ENCODE results near the gene TP73. TPM values are rescaled to one million over a fixed set of nuclear protein-coding genes. Genes with fewer than 3 reads are reported as not detected.
"Not testable (repeated sequence)": the region's sequence is repeated elsewhere in the genome, so short reads cannot be mapped to it uniquely, and the experiment has no call there.

TP73 gene
- total RNA-seq, 2 donors from 2014 or later = 0.31 TPM; not detected in 1

DNA sequence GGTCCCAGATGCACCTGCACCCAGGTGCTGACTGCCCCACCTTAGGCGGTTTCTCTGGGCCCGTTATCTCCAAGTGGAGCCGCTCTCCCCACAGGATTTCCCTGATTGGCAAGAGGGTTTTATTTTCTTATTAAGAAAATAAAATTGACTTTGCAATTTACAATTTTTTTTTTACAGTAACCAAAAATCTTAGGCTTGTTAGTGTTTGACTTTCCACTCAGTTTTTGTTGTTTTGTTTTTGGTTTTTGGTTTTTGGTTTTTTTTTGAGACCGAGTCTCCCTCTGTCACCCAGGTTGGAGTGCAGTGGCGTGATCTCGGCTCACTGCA lies 95.2 kb downstream of the TP73 start:
- DNase-seq (no peak), ATAC-seq (no peak)
- H3K27me3 Mint-ChIP-seq = no peaks in the 10 kb centered on the region
- peaks cover 17% of the 10 kb centered on the region for H3K4me1 Mint-ChIP-seq
- peak overlapping the region; percentile 88 for H3K4me3 Mint-ChIP-seq
- H3K27ac Mint-ChIP-seq = peak overlapping the region; percentile 71
- no peaks in the 10 kb centered on the region for H3K36me3 Mint-ChIP-seq (ENCODE audit: low read depth)
- no peaks in the 10 kb centered on the region for H3K9me3 ChIP-seq (ENCODE audit: control insufficient read depth, low read length, poor library complexity, severe bottlenecking)

DNA sequence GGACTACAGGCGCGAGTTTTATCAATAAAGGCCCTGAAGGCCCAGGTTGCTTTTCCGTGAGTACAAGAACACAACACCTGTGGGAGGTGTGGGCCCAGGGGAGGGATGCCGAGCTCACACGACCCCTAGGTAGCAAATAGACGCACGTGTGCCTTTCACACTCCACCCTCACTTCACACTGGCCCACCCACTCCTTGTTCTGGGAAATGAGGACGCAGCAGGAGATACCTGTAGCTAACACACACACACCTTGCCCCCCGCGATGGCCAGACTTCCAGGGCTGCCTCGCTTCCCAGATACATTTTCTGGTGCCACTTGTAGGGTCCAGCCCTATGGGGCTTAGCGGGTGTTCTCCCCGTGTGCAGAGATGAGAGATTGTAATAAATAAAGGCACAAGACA lies 95.6 kb downstream of the TP73 start:
- Mint-ChIP-seq H3K36me3 (ENCODE audit: low read depth) (no peaks in the 10 kb centered on the region), H3K4me3 (peak overlapping the region; percentile 88), H3K4me1 (peaks cover 17% of the 10 kb centered on the region), H3K27ac (peak overlapping the region; percentile 71), H3K27me3 (no peaks in the 10 kb centered on the region)
- ATAC-seq (no peak), DNase-seq (no peak)
- no peaks in the 10 kb centered on the region for H3K9me3 ChIP-seq (ENCODE audit: control insufficient read depth, low read length, poor library complexity, severe bottlenecking)

DNA sequence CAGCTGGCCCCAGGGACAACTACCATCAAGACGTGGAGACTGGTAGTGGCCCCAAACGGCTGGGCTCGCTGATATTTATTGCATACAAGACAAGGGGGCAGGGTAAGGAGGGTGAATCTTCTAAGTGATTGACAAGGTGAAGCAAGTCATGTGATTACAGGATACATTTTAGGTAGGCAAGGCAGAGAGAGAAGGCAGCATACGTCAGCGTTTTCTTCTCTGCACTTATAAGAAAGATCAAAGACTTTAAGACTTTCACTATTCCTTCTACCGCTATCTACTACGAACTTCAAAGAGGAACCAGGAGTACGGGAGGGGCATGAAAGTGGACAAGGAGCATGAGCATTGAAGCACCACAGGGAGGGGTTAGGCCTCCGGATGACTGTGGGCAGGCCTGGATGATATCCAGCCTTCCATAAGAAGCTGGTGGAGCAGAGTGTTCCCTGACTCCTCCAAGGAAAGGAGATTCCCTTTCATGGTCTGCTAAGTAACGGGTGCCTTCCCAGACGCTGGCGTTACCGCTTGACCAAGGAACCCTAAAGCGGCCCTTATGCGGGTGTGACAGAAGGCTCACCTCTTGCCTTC lies 96.1 kb downstream of the TP73 start:
- not testable (repeated sequence) for ATAC-seq; H3K36me3 Mint-ChIP-seq (ENCODE audit: low read depth); DNase-seq; H3K9me3 ChIP-seq (ENCODE audit: control insufficient read depth, low read length, poor library complexity, severe bottlenecking); H3K27me3 Mint-ChIP-seq
- peak overlapping the region; percentile 88 for H3K4me3 Mint-ChIP-seq
- peak overlapping the region; percentile 71 for H3K27ac Mint-ChIP-seq
- peaks cover 12% of the 10 kb centered on the region for H3K4me1 Mint-ChIP-seq

DNA sequence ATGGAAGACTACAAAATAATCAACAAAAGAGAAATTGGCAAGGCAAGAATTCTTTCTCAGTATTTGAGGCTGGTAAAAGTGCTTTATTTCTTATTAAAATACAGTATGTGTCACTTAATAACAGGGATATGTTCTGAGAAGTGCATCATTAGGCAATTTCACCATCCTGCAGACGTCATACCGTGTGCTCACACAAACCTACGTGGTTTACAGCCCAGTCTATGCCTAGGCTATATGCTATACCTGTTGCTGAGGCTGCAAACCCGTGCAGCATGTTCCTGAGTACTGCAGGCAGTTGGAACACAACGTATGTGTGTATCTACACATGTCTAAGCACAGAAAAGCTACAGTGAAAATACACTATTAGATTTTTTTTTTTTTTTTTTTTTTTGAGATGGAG lies 97.2 kb downstream of the TP73 start:
- Mint-ChIP-seq H3K36me3 (ENCODE audit: low read depth) (no peaks in the 10 kb centered on the region), H3K27me3 (no peaks in the 10 kb centered on the region), H3K27ac (no peak overlapping the region), H3K4me3 (no peak overlapping the region), H3K4me1 (peaks cover 11% of the 10 kb centered on the region)
- no peaks in the 10 kb centered on the region for H3K9me3 ChIP-seq (ENCODE audit: control insufficient read depth, low read length, poor library complexity, severe bottlenecking)
- DNase-seq (no peak), ATAC-seq (no peak)

DNA sequence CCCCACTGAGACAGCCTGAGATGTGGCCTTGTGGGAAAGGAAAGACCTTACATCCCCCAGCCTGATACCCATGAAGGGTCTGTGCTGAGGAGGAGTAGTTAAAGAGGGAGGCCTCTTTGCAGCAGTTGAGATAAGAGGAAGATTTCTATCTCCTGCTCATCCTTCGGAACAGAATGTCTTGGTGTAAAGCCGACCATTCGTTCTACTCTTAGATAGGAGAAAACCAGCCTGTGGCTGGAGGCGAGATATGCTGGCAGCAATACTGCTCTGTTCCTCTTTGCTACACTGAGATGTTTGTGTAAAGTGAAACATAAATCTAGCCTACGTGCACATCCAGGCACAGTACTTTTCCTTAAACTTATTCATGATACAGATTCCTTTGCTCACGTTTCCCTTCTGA lies 98.4 kb downstream of the TP73 start:
- ATAC-seq = no peak
- no peaks in the 10 kb centered on the region for H3K9me3 ChIP-seq (ENCODE audit: control insufficient read depth, low read length, poor library complexity, severe bottlenecking)
- Mint-ChIP-seq H3K4me1 (peaks cover 8% of the 10 kb centered on the region), H3K27me3 (peaks cover 4% of the 10 kb centered on the region), H3K4me3 (no peak overlapping the region), H3K36me3 (ENCODE audit: low read depth) (no peaks in the 10 kb centered on the region), H3K27ac (no peak overlapping the region)
- DNase-seq = no peak

DNA sequence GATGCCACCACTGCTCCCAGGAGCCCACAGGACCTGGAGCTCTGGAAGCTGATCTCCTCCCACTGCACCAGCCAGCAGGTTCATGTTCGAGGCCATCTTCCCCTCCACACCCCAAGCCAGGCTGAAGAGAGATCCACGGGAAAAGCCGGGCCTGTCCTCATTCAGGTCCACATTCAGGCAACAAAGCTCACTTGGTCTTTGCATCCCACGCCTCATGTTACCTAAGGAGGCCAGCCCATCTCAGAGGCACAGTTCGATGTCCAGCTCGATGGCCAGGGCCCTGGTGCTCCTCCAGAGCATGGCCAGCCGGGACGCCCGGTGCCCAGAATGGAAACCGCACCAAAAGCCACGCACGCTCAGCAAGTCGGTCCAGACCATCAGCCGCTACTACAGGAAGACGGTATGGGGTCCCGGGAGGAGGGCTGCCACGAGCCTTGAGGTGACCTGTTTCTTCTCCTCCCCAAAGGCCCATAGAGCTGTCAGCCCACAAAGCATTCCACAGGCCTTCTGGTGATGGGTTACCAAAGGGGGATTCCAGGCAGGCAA lies 100.2 kb downstream of the TP73 start, which contains the start of gene CCDC27:
TSS of gene CCDC27 (plus strand) at position 51 of the 546 bp plus-strand sequence. CDS start at position 83, 32 bp downstream.
- DNase-seq (no peak), ATAC-seq (no peak)
- H3K4me1 Mint-ChIP-seq = peaks cover 7% of the 10 kb centered on the region
- H3K27ac Mint-ChIP-seq = no peak within 1 kb of the TSS
- H3K4me3 Mint-ChIP-seq = peak within 1 kb of the TSS; percentile 31
- peaks cover 16% of the 10 kb centered on the region for H3K27me3 Mint-ChIP-seq
- no peaks in the 10 kb centered on the region for H3K9me3 ChIP-seq (ENCODE audit: control insufficient read depth, low read length, poor library complexity, severe bottlenecking)
- H3K36me3 Mint-ChIP-seq (ENCODE audit: low read depth) = no peaks in the 10 kb centered on the region

DNA sequence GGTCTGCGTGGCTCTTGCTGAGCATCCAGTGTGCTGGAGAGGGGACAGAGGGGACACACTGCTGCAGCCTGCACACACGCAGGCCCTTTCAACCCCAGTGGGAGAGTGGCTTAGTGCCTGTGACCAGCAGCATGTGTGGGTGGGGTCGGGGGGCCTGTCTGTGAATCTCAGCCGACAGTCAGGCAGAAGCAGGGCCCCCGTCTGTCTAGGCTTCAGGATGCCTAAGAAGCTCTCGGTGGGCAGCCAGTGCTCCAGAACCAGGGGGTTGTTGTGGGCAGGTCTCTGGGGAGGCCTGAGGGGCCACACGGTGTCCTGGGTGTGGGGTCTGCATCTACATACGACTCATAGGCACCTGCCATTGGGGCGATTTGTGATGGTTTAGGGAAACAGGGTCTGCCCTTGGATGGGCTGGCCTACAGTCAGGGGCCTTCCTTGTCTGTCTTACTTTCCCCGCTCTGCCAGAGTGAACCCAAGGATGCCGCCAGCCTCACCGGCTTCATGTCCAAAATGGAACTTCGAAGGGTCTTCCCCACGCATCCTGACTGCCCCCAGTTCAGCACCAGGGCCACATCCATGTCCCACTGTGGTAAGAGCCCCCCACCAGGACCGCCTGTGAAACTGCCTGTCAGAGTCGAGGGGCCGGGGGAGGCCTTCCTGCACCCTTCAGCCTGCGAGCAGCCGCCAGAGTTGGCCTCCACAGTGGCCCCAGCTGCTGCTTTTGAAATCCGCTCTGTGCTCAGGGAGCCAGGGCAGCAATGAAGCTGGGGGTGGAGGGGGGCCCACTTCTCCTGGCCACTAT lies 101.5 kb downstream of the TP73 start:
- Mint-ChIP-seq H3K4me1 (no peaks in the 10 kb centered on the region), H3K27ac (no peak overlapping the region), H3K27me3 (peaks cover 16% of the 10 kb centered on the region), H3K4me3 (no peak overlapping the region), H3K36me3 (ENCODE audit: low read depth) (no peaks in the 10 kb centered on the region)
- ATAC-seq (no peak), DNase-seq (no peak)
- no peaks in the 10 kb centered on the region for H3K9me3 ChIP-seq (ENCODE audit: control insufficient read depth, low read length, poor library complexity, severe bottlenecking)

DNA sequence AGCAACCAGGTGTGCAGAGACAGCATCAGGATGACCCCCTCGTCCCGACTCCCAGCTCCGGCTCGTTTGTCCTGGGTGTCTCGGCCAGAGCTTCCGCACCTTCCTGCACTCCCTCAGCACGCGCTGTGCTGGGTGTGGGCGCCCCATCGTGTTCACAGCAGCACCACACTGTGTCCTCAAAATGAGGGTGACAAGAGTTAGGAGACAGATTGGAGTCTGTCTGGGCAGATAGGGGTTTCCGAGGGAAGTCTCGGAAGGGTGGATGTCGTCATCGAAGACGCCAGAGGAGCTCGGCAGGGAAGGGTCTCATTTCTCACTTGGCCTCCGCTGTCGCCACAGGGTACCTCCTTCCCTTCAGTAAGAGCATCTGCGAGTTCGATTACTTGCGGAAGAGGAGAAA lies 104.1 kb downstream of the TP73 start:
- H3K9me3 ChIP-seq (ENCODE audit: control insufficient read depth, low read length, poor library complexity, severe bottlenecking) = peaks cover 2% of the 10 kb centered on the region
- no peaks in the 10 kb centered on the region for H3K4me1 Mint-ChIP-seq
- H3K36me3 Mint-ChIP-seq (ENCODE audit: low read depth) = no peaks in the 10 kb centered on the region
- H3K4me3 Mint-ChIP-seq = no peak overlapping the region
- H3K27ac Mint-ChIP-seq = no peak overlapping the region
- peaks cover 36% of the 10 kb centered on the region for H3K27me3 Mint-ChIP-seq
- DNase-seq (no peak), ATAC-seq (no peak)

DNA sequence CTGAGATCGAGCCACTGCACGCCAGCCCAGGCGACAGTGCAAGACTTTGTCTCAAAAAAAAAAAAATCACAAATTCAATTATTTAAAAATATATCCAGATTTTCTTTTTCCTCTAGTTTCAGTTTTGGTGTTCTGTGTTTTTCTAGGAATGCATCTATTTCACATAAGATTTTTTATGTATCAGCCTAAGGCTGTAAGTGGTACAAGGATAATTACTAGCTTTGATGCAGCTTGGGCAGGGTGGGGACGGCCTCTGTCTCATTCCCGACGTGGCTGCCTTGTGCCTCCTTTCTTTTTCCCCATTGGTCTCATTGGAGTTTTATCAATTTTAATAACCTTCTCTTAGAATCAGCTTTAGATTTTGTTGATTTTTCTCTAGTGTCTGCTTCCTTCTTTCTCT lies 106.8 kb downstream of the TP73 start:
- H3K36me3 Mint-ChIP-seq (ENCODE audit: low read depth) = no peaks in the 10 kb centered on the region
- peaks cover 2% of the 10 kb centered on the region for H3K9me3 ChIP-seq (ENCODE audit: control insufficient read depth, low read length, poor library complexity, severe bottlenecking)
- no peaks in the 10 kb centered on the region for H3K4me1 Mint-ChIP-seq
- no peak for ATAC-seq
- H3K27ac Mint-ChIP-seq = no peak overlapping the region
- H3K4me3 Mint-ChIP-seq = no peak overlapping the region
- H3K27me3 Mint-ChIP-seq = peaks cover 39% of the 10 kb centered on the region
- no peak for DNase-seq

DNA sequence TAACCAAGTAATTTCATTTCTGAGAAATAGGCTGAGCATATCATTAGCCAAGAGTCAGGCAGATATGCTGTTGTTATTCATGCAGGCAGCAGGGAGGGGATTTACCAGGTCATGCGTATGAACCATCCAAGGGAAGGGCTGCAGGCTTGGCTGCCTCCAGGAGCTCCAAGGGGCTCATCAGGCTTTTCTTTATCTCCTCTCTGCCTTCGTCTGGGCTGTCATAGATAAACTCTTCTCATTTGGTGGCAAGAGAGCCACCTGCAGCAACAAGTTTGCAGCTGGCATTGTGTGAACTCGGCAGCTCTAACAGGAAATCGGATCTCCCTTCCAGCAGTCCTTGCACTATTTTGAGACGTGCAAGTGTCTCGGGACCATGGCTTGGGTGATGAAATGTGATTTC lies 107.5 kb downstream of the TP73 start:
- Mint-ChIP-seq H3K27me3 (peaks cover 45% of the 10 kb centered on the region), H3K4me1 (no peaks in the 10 kb centered on the region), H3K27ac (no peak overlapping the region), H3K36me3 (ENCODE audit: low read depth) (no peaks in the 10 kb centered on the region), H3K4me3 (no peak overlapping the region)
- DNase-seq (no peak), ATAC-seq (no peak)
- H3K9me3 ChIP-seq (ENCODE audit: control insufficient read depth, low read length, poor library complexity, severe bottlenecking) = peaks cover 2% of the 10 kb centered on the region

DNA sequence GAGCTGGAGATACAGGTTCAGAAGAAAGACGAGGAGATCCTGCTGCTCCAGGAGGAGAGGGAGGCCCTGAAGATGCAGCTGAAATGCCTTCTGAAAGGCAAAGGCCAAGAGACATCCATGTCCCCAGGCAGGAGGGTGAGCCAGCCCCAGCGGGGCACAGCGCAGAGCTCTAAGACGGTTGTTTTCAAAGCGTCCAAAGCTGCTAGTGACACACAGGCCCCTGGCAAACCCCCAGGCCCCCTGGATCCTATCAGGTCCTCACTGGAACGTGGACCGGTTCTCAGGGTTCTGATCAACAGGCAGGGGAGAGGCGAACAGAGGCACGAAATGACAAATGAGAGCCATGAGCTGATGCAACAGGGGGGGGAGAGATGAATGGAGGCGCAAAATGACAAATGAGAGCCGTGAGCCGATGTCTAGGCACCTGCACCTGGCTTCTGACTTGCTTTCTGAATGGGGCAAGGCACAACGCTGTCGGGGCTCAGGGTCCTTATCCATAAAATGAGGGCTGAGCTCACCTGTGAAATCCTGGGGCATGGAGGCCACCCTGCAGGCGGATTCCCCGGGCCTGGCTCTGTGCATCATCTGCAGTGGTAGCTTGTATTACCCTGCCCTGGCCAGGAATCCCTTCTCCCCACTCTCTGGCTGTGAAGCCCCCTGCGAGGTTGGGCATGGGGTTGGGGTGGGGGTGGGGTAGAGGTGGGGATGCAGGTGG lies 109.1 kb downstream of the TP73 start:
- H3K9me3 ChIP-seq (ENCODE audit: control insufficient read depth, low read length, poor library complexity, severe bottlenecking) = peaks cover 2% of the 10 kb centered on the region
- Mint-ChIP-seq H3K4me3 (no peak overlapping the region), H3K36me3 (ENCODE audit: low read depth) (no peaks in the 10 kb centered on the region), H3K27ac (no peak overlapping the region), H3K4me1 (no peaks in the 10 kb centered on the region), H3K27me3 (peaks cover 47% of the 10 kb centered on the region)
- no peak for ATAC-seq
- DNase-seq = no peak

DNA sequence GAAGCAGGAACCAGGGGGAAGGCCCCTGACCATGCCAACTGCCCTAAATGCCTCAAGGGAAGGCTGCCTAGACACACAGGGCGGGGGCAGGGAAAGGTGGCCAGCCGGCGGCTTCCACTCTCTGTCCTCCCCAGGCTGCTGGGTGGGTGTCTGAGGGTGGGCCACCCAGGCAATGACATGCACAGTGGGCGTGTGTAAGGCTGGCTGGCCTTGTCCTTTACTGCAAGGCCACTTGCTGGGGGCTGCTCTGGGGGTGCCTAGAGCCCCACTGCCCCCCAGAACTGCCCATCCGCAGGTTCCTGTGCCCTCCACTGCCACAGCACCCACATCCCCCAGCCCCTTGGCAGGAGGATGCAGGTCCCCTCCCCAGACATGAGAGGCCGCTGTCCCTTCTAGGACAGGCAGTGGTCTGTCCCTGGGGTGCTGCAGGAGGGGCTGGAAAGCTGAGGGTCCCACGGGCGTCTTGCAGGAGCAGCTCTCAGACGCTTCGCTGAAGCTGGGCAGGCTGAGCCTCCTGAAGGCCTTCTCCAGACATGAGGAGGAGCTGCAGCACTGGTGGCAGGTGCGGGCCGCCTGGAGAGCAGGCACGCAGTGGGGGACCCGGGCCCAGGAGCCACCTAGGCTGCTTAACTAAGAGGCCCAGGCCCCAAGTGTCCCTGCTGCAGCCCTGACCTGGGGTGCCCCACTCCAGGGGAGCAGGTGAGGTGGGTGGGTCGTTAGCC lies 110.0 kb downstream of the TP73 start:
- ATAC-seq (no peak), DNase-seq (no peak)
- Mint-ChIP-seq H3K4me3 (no peak overlapping the region), H3K27ac (no peak overlapping the region), H3K4me1 (no peaks in the 10 kb centered on the region), H3K27me3 (peaks cover 43% of the 10 kb centered on the region), H3K36me3 (ENCODE audit: low read depth) (no peaks in the 10 kb centered on the region)
- peaks cover 2% of the 10 kb centered on the region for H3K9me3 ChIP-seq (ENCODE audit: control insufficient read depth, low read length, poor library complexity, severe bottlenecking)

DNA sequence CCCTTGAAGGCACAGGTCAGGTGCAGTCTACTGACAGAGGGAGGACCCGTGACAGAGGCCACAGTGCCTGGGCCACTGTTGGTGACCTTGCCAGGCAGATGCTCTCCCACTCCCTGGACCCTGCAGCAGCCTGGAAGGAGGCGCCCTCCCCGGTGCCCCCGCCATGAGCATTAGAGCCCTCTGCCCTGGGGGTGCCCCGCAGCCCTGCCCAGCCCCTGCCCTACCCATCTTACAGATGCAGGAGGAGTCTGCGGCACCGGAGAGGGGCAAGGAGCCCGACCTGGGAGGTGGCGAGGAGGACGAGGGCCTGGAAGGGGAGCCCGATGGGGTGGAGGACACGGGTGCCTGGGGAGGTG lies 110.5 kb downstream of the TP73 start:
- DNase-seq (no peak), ATAC-seq (no peak)
- Mint-ChIP-seq H3K4me3 (no peak overlapping the region), H3K4me1 (no peaks in the 10 kb centered on the region), H3K27ac (no peak overlapping the region), H3K27me3 (peaks cover 43% of the 10 kb centered on the region), H3K36me3 (ENCODE audit: low read depth) (no peaks in the 10 kb centered on the region)
- peaks cover 2% of the 10 kb centered on the region for H3K9me3 ChIP-seq (ENCODE audit: control insufficient read depth, low read length, poor library complexity, severe bottlenecking)
